ENCODE measurements around the gene ARRDC4.

Gene ARRDC4

DNA sequence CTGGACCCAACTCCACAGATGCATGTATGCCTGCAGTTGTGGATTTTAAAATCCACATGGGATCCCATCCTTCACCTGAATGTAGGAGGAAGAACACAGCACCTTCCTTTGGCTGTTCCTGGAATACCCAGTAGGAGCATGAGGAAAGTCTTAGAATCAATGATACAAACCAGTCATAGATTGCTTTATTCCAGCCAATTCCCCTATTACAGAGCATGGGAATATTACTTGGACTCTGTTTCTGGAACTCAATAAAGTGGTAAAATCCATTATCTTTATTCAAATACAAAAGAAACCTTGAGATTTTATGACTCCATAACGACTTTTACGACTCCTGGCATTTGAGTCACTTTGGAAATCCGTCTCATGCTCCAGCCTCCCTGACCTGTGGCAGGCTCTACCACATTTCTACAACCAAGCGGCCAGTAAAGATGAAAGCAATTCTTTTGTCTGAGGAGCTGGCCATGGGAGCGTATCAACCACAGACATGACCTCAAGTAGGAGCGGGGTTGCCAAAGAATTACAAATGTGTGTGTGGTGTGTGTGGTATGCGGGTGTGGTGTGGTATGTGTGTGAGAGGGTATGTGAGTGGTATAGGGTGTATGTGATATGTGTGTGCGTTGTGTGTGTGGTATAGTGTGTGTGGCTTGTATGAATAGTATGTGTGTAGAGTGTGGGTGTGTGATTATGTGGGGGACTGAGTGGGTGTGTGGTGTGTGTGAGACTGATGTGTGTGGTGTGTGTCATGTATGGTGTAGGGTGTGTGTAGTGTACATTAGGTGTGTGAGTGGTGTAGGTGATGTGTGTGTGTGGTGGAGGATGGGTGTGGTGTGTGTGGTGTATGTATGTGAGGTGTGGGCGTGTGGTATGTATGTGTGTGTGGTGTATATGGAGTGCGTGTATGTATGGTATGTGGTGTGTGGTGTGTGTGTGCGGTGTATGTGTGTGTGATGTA is 40.0 kb downstream of the ARRDC4 start:
- DNase-seq = no peak

DNA sequence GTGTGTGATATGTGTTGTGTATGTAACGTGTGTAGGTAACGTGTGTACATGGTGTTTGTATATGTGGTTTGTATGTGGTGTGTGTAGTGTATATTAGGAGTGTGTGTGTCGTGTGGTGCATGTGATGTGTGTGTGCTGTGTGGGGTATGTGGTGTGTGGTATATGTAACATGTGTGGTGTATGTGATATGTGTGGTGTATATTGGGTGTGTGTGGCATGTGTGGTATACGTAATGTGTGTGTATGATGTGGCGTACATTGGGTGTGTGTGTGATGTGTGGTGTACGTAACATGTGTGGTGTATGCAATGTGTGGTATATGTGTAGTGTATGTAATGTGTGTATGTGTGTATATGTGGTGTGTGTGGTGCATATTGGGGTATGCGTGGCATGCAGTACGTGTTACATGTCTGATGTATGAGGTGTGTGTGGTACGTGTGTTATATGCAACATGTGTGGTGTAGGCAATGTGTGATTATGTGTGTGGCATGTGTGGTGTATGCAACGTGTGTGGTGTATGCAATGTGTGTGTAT is 41.2 kb downstream of the ARRDC4 start:
- no peak for DNase-seq

DNA sequence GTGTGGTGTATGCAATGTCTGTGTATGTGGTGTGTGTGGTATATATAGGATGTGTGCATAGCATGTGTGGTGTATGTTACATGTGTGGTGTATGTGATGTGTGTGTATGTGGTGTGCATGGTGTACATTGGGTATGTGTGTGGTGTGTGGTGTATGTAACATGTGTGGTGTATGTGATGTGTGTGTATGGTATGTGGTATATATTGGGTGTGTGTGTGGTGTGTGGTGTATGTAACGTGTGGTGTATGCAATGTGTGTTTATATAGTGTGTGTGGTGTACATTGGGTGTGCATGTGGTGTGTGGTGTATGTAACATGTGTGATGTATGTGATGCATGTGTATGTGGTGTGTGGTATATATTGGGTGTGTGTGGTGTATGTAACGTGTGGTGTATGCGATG is 41.9 kb downstream of the ARRDC4 start:
- DNase-seq = no peak

DNA sequence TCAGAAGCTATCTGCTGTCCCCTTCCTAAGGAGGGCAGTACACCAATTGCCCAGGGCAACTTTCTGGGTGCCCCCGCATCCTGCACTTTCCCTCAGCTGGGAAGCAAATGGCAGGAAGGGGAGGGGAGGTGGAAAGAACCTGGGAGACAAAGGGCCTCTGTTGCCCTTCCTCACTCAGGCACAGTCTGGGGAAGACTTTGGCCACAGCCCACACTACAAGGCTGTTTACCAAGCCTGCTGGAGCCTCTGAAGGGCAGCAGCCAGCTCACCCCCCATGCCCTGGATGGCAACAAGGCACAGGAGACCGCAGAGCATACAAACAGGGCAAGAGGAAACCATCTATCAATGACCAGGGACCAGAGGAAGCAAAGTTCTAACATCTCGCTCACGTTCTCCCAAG is 42.4 kb downstream of the ARRDC4 start:
- no peak for DNase-seq

DNA sequence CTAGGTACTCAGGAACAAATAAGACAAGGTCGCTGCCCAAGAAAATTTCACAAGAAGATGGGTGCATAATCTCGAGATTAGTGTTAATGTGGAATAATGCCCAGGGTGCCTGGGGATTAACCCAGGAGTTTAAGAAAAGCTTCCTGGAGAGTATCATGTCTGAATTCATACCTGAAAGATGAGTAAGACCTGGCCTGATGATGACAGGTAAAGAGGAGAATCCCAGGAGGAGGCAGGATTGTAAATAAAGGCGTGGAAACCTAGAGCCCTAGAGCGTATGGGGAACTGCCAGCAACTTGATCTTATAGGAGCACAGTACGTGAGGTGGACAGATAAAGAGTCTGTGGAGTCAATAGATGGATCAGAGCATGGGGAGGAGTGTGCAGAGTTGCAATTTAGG is 43.0 kb downstream of the ARRDC4 start:
- DNase-seq = no peak

DNA sequence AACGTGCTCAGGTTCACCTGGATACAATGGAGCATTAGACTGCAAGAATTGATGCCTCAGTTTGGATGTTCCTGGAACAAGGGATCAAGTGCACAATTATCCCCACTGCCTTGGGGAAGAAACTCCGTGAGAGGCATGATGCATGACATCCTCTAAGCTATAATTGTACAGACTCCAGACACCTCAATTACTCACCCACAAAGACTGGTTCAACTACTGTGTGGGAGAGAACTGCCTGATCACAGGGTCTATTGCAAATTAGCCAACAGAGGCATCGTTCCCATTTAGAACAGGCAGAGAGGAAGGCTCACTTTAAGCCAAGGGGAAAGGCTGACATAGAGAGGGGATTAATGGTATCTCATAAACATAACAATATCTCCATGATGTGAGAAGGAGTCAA is 43.5 kb downstream of the ARRDC4 start:
- no peak for DNase-seq

DNA sequence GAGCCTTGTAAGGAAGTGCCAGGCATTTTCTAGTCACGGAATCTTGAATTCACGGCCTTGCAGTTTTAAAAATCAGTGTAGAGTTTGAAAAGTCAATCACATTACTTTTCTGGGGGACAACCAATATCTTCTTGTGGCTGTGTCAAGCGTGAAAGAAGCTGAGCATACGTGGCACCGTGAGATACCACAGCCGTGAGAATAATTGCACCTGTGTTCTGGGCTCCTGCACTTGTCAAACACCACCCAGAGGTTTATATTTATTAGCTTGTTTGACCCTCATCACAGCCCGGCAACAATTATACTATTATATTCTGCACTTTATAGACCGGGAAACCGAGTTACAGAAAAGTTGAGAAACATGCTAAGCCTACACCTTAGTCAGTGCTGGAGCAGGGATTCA is 45.2 kb downstream of the ARRDC4 start:
- no peak for DNase-seq

DNA sequence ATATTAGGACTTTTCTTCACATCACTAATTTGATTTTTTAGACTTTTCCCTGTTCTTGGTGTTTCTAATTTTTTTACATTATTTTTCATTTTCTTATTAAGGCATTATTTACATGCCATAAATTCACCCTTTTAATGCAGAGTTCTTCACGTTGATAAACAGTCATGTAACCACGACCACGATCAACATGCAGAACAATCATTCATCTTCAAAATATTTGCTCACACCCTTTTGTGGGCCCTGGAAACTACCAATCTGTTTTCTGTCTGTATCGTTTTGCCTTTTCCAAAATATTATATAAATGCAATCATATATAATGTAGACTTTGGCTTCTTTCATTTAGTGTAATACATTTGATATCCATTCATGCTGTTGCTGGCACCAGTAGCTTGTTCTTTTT is 48.7 kb downstream of the ARRDC4 start:
- no peak for DNase-seq

DNA sequence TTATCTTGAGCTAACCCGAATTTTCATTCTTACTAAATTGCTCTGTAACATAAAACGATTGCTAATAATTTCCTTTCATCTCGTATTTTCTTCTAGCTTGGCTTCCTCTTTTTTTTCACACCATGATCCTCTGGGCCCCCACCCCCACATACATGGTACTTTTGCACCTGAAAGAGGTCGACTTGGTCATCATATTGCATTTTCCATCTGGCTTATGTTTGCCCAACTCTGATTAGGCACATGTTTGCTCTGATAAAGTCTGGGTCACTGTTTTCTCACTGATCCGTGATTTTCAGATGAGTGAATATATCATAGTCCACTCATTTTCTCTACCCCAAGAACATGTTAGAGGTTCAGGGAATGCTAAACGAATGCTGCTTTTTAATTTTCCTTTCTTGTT is 49.5 kb downstream of the ARRDC4 start:
- DNase-seq = no peak

DNA sequence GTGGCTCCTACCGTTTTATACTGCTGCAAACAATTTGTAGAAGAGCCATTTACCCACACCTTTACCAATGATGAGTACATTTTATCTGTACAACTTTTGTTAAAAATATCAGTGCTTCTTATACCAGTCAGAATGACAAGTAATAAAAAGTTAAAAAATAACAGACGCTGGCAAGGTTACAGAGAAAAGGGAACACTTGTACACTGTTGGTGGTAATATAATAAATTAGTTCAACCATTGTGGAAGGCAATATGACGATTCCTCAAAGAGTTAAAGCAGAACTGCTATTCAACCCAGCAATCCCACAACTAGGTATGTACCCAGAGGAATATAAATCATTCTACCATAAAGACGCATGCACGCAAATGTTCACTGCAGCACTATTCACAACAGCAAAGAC is 51.9 kb downstream of the ARRDC4 start:
- no peak for DNase-seq

DNA sequence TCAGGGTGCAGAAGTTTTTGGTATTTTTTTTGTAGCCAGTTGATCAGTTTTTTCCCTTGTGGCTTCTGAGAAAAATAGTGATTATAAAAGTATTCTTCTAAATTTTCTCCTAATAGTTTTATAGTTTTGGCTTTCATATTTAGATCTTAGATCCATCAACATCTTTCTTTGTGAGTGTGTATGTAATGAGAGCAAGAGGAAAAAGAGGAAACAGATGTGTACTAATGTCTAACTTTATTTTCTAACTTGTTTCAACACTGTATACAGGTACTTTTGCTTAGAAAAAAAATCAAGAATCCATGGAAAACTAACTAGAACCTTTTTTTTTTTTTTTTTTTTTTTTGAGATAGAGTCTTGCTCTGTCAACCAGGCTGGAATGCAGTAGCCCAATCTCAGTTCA is 53.1 kb downstream of the ARRDC4 start:
- no peak for DNase-seq

DNA sequence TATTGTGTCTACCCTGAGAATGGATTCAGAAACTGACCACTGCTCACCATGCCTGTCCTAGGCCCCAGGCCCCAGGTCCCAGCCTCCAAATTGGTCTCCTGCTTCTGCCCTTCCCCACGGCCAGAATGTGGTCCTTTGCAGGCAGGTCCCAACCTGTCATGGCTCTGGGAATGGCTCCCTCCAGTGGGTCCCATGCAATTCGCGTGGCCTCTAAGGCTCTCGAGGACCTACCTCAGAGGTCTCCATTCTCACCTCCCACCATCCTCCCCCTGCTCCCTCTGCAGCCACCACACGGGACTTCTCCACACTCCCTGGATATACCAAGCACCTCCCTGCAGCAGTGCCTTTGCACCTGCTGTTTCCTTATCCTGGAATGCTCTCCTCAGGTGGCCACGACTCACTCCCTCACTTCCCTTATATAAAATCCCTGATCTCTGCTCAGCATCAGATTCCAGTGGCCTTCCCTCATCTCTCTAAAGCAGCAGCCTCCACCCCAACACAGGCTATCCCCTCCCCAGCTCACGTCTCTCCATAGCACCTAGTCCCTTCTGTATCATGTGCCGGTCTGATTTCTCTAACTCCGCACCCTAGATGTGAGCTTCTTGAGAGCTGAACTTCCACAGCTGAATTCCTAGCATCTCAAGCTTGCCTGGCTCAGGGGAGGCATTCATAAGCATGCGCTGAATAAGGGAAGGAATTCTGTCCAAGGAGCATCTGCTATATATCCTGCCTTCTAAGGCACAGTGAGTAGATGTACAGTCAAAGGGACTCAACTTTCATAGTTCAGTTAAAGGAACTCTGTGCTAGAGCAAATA is 56.9 kb downstream of the ARRDC4 start:
- no peak for DNase-seq

DNA sequence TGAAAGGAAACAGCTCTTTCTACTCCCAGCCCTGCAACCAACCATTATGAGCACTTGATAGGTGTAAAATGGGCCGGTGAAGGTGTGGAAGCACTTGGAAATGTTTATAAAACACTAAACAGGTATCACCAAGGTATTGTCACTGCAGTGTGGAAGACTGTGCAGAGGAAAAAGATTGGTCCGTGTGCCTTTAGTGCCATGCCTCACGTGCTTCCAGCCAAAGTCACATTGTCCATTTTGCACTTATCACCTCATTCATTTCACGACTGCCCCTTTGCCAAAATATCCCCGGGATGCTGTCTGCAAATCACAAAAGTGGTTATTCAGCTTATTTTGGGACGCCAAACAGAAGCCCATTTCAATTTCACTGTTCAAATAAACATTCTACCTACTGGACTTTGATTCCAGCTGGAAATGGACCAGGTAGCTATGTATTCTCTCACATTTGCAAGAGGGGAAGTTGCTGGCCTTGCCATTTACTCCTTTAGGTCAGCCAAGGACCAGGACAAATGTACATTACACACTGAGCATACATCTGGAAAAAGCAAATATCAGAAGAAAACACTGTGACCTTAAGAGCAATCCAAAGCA is 58.4 kb downstream of the ARRDC4 start:
- no peak for DNase-seq

Data from suppressor macrophage treated with lipopolysaccharide for 1 hour (primary cell).